GM13976 (cell line): ENCODE data around the gene BMP6.

ENCODE experiments used
- DNase-seq: peaks from one replicate; pipeline ENCODE4 v3.0.0; 2012; ENCODE audit warnings: low spot score
- in situ Hi-C: fragments of 300-500 bp; cut with MboI; formaldehyde crosslinking; loops from one replicate; pipeline ENCODE4 v1.12.0; 2022; ENCODE audit warnings: low sequenced_read_pairs, mixed read lengths, inconsistent platforms; ENCODE audit not compliant: unreplicated experiment
- TF ChIP-seq, protein P1 (sequence below): IDR thresholded peaks from 2 replicates; pipeline ENCODE4 v1.5.1; 2012; ENCODE audit warnings: borderline replicate concordance, mild to moderate bottlenecking; ENCODE audit not compliant: insufficient read depth; ENCODE audit errors: extremely low read depth, missing control alignments, control extremely low read depth

Gene BMP6

DNA sequence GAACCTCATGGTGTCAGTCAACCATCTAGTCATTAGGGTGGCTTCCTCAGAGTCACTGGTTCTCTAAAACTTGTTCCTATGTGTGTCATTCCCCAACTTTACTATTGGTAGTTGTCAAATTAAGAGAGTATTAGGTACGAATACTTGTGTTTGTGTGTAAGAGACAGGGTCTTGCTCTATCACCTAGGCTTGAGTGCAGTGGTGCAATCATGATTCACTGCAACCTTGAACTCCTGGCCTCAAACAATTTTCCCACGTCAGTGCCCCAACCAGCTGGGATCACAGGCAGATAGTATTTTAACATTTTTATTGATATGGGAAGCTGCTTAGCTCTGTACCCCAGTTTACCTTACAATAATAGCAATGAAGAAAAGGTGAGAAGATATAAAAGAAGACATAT, 50.6 kb downstream of the BMP6 start:
- no peak for DNase-seq
- in situ Hi-C loops = no loop called here
- TF ChIP-seq, protein P1, sequence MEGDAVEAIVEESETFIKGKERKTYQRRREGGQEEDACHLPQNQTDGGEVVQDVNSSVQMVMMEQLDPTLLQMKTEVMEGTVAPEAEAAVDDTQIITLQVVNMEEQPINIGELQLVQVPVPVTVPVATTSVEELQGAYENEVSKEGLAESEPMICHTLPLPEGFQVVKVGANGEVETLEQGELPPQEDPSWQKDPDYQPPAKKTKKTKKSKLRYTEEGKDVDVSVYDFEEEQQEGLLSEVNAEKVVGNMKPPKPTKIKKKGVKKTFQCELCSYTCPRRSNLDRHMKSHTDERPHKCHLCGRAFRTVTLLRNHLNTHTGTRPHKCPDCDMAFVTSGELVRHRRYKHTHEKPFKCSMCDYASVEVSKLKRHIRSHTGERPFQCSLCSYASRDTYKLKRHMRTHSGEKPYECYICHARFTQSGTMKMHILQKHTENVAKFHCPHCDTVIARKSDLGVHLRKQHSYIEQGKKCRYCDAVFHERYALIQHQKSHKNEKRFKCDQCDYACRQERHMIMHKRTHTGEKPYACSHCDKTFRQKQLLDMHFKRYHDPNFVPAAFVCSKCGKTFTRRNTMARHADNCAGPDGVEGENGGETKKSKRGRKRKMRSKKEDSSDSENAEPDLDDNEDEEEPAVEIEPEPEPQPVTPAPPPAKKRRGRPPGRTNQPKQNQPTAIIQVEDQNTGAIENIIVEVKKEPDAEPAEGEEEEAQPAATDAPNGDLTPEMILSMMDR = no peak

DNA sequence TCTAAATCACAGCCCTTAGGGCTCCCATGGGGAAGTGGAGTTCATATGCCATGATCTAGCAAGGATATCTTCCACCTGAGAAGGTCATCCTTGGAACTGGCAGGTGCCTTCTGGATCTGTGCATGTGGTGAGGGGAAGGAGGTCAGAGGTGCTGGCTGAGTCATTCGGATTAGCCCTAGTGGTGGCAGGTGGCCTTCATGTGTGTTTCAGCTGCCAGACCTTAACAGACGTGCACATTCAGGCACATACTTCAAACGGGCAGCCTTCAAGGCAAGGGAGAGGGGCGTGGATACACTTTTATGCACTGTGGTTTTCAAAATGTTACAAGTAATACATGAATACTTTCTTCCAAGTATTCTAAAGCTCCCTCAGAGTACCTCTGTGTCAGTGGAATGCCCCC, 51.2 kb downstream of the BMP6 start:
- no peak for DNase-seq
- TF ChIP-seq, protein P1 = no peak
- in situ Hi-C loops = no loop called here

DNA sequence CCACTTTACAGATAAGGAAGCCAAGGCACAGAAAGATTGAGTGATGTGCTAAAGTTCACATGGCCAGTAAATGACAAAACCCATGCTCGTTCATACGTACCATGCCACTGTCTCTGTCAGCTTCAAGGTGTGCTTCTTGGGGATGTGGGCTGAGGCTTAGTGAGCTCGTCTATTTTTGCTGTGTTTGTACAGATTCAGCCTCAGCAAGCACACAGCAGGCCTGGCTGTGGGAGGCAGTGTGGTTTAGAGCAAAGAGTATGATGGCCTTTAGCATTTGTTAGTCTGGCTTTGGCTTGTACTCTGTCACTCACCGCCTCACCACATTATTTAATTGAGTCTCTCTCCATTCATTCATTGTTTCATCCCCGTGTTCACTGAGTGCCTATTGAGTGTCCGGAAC, 55.3 kb downstream of the BMP6 start:
- TF ChIP-seq, protein P1 = no peak
- in situ Hi-C loops = no loop called here

DNA sequence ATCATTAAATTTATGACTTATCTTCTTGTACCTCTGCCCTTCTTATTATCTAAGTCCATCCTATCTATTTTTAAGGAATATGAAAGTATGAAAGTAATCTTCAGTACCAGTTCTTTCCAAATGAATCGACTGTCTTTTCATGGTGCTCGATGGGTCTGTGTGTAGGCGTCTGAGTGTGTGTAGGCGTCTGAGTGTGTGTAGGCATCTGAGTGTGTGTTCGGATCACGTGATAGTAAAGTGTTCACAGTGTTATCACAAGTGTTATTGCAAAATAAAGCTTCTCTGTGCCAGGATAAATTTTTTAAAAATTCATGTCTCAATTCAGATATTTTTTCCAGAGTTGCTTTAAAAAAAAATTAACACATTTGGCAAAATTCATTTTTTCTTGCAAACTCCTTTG, 58.3 kb downstream of the BMP6 start:
- in situ Hi-C loops = no loop called here
- TF ChIP-seq, protein P1 = no peak
- DNase-seq = no peak

More for the DNA sequence above, 55.3 kb downstream of the BMP6 start:
- no peak for DNase-seq

DNA sequence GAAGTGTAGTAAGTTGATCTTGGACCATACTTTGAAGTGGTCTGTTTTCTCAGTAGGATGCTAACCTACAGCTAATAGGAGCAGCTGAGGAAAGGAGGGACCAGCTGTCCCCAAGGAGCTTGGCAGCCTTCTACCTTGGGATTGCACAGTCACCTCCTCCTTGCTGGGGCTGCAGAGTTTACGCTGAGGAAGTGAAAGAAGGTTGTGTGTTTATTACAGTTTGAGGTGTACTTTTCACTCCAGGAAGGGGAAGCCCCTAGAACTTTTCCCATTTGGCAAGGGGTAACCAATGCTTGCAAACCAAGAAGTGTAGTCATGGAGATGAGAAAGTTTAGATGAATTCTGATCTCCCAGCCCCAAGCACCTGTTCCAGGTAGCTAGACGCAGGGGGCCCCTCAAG, 58.8 kb downstream of the BMP6 start:
- DNase-seq = no peak
- in situ Hi-C loops = no loop called here
- TF ChIP-seq, protein P1 = no peak

DNA sequence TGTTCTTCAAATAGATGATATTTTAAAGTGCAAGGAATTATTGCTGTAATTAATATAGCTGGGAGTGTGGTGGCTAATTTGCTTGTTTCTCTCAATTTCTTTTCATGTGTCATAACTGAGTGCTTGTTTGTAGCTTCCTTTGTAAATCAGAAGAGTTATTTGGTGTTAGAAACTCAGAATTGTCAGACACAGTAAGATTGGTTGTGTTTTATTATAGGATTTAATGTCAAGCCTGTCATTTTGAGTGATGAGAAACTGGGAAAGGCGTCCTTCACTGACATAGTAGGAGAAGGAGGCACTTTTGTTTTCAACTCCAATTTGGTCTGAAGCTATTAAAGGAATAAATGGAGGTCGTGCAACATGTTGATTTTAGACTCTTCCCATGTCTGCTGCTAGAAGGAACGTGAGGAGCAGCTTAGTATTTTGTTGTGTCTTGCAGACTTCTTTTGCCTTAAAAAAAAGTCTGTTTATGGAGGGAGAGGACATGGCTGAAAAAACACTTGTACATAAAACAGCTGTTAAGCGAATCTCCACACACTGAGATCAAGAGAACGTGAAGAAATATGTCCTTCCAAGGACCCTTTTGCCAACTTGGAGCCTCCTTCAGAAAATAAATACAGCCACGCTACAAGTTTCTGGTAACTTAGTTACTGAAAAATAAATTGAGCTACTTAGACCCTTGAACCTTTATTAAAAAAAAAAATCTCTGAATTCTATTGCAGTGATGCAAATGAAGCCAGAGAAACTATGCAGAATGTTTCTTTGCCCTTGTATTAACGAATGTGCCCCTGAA, 59.5 kb downstream of the BMP6 start:
- in situ Hi-C loops = no loop called here
- DNase-seq = no peak
- TF ChIP-seq, protein P1 = no peak
